ENCODE data around the gene KDM2A. TPM values are rescaled to one million over a fixed set of nuclear protein-coding genes. Genes with fewer than 3 reads are reported as not detected.

KDM2A gene
- total RNA-seq, 1 experiment from 2014 or later = 122 TPM

DNA sequence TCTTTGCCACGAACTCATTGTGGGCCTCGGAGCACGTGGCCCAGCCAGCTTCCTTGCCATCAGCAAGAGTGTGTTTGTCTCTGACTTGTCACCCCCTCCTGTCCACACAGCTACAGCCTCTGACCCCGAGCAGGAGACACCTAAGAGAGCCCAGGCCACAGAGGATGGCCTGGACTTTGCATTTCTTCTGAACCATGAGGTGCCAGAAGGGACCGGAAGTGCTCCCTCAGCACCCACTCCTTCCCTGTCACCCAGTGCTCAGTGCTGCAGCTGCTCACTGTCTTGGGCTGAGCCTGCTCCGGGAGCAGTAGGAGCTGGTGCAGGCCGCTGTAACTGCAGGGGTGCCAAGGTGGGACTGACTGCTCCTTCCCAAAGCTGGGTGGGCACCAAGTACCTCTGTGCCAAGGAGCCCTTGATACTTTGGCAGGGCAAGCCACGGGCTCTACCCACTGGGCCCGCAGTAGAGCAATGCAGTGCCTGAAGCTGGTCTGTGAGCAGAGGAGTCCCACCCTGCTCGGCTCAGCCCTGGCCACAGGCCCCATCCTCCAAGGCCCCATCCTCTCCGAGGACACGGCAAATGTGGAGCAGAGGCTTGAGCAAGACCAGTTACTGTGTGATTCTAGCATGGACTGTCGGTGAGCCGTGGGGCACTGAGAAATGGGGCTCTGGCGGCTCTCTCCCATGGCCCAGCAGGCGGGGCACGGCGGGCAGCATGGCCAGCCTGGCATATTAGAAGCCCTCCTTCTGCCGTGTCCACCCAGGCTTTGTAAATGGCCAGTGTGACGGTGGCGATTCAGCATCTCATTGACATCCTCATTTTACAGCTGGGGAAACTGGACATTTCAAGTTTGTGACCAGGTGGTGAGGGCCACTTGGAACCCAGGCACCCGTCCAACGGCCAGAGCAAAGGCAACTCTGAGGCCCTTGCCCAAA is 153.5 kb downstream of the KDM2A start:
- H3K4me1 Mint-ChIP-seq (ENCODE audit: low read depth, unreplicated experiment) = peaks cover 9% of the 10 kb centered on the region
- H3K9me3 Mint-ChIP-seq (ENCODE audit: unreplicated experiment) = no peaks in the 10 kb centered on the region
- H3K9me3 ChIP-seq = no peaks in the 10 kb centered on the region
- H3K4me3 ChIP-seq (ENCODE audit: low read depth, low read length) = no peak overlapping the region
- BruUV-seq (replicated peaks) = no TSS peak
- TF ChIP-seq, protein P1, sequence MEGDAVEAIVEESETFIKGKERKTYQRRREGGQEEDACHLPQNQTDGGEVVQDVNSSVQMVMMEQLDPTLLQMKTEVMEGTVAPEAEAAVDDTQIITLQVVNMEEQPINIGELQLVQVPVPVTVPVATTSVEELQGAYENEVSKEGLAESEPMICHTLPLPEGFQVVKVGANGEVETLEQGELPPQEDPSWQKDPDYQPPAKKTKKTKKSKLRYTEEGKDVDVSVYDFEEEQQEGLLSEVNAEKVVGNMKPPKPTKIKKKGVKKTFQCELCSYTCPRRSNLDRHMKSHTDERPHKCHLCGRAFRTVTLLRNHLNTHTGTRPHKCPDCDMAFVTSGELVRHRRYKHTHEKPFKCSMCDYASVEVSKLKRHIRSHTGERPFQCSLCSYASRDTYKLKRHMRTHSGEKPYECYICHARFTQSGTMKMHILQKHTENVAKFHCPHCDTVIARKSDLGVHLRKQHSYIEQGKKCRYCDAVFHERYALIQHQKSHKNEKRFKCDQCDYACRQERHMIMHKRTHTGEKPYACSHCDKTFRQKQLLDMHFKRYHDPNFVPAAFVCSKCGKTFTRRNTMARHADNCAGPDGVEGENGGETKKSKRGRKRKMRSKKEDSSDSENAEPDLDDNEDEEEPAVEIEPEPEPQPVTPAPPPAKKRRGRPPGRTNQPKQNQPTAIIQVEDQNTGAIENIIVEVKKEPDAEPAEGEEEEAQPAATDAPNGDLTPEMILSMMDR (IDR thresholded peaks at IDR 0.05; ENCODE audit: insufficient read depth in 1 of 2, low read depth in 1 of 2, low read length in 1 of 2, severe bottlenecking in 1 of 2, unreplicated experiment in 1 of 2) = no peak
- no peaks in the 10 kb centered on the region for H3K27me3 ChIP-seq (replicated peaks; ENCODE audit: control insufficient read depth, insufficient read depth, low read length)
- intact Hi-C loops (cut with micrococcal nuclease; ENCODE audit: unreplicated experiment) = no loop called here
- no peak overlapping the region for H3K27ac Mint-ChIP-seq (ENCODE audit: unreplicated experiment)
- peaks cover 8% of the 10 kb centered on the region for H3K4me1 ChIP-seq
- ChIA-PET POLR2A (interaction anchor here (0.7 kb wide), 1 partner anchor 81 kb away, joined by 3 read pairs; the partner anchor contains the start of gene POLD4), CTCF (no interaction called here)
- H3K36me3 ChIP-seq (ENCODE audit: control insufficient read depth, insufficient read depth, low read length) = peaks cover 6% of the 10 kb centered on the region
- no peak overlapping the region for H3K4me3 Mint-ChIP-seq (ENCODE audit: unreplicated experiment)
- DNase-seq = peak in 1 of 2 experiments; percentile 36
- no peaks in the 10 kb centered on the region for H3K27me3 Mint-ChIP-seq (ENCODE audit: insufficient read depth, unreplicated experiment)
- peaks cover 58% of the 10 kb centered on the region for H3K36me3 Mint-ChIP-seq (ENCODE audit: insufficient read depth, unreplicated experiment)

DNA sequence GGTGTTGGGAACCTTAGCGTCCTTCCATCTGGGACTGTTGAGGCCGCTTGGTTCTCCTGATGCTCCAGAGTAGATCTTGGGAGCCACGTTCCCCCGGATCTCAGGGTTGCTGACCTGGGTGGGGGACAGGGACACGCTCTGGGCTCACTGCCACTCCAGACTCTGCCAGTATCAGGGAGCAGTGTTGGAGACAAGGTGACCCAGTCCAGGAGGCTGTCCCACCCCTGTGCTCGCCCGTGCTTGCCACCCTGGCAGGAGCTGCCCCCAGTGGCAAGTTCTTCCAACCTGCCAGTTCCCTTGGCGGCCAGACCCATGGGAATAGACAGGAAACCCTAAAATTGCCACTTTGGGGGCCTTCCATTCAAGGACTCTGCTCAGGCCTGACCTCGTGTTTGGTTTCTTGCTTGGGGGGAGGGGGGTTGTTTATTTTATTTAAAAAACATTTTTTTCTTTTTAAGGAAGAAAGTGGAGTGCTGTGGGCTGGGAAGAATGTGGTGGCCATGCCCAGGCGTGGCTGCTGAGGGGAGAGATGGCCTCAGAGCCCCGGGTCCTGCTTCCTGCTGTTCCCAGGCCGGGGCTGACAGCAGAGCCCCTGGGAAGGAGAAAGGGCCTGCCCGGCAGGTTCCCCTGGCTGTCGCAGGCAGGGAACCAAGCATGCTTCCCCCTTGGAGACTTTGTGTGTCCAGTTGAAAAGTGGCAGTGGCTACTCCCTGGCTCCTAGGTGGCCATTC is 154.4 kb downstream of the KDM2A start:
- peaks cover 8% of the 10 kb centered on the region for H3K4me1 Mint-ChIP-seq (ENCODE audit: low read depth, unreplicated experiment)
- Histone ChIP-seq H3K4me3 (ENCODE audit: low read depth, low read length) (no peak overlapping the region), H3K36me3 (ENCODE audit: control insufficient read depth, insufficient read depth, low read length) (peaks cover 7% of the 10 kb centered on the region), H3K4me1 (no peaks in the 10 kb centered on the region; the same call in 1 of the 2 replicates), H3K9me3 (no peaks in the 10 kb centered on the region), H3K27me3 (replicated peaks; ENCODE audit: control insufficient read depth, insufficient read depth, low read length) (no peaks in the 10 kb centered on the region)
- ChIA-PET POLR2A (interaction anchor here (0.7 kb wide), 2 partner anchors 27 to 80 kb away, joined by 3 to 6 read pairs; partner anchors contain the start of gene POLD4), CTCF (no interaction called here)
- peaks cover 50% of the 10 kb centered on the region for H3K36me3 Mint-ChIP-seq (ENCODE audit: insufficient read depth, unreplicated experiment)
- no peak overlapping the region for H3K4me3 Mint-ChIP-seq (ENCODE audit: unreplicated experiment)
- DNase-seq = peak in 1 of 2 experiments; percentile 38
- no peaks in the 10 kb centered on the region for H3K27me3 Mint-ChIP-seq (ENCODE audit: insufficient read depth, unreplicated experiment)
- H3K9me3 Mint-ChIP-seq (ENCODE audit: unreplicated experiment) = no peaks in the 10 kb centered on the region
- TF ChIP-seq, protein P1 (IDR thresholded peaks at IDR 0.05; ENCODE audit: insufficient read depth in 1 of 2, low read depth in 1 of 2, low read length in 1 of 2, severe bottlenecking in 1 of 2, unreplicated experiment in 1 of 2) = no peak
- intact Hi-C loops (cut with micrococcal nuclease; ENCODE audit: unreplicated experiment) = no loop called here
- BruUV-seq (replicated peaks) = no TSS peak
- no peak overlapping the region for H3K27ac Mint-ChIP-seq (ENCODE audit: unreplicated experiment)
